Measurements from ENCODE around the gene GLYAT.

- TF ChIP-seq CTCF (conservative IDR thresholded peaks at IDR 0.05; ENCODE audit: low read length) = no peak
- TF ChIP-seq EZH2phosphoT487 (IDR thresholded peaks at IDR 0.05; ENCODE audit: borderline replicate concordance) = no peak
Measured at GRCh38 chr11:58740447-58740846, 8.7 kb upstream of the GLYAT start.
